Thyroid gland (tissue), 4 donors: ENCODE measurements around the gene ZDHHC5. TPM values are rescaled to one million over a fixed set of nuclear protein-coding genes. Genes with fewer than 3 reads are reported as not detected.

Source experiments
- DNase-seq, 2 donors: peaks; one replicate each; pipeline ENCODE4 v3.0.0-alpha.2; 2019
- H3K27ac ChIP-seq, 3 donors: fragments of 200-600 bp; sonication (generic); 1 replicate in 2 of 3; 2 replicates in 1 of 3; pipeline ENCODE4 v1.5.1; 2016 to 2019; ENCODE audit warnings: mild to moderate bottlenecking in 1 of 3, moderate library complexity in 1 of 3
- H3K27me3 ChIP-seq: fragments of 200-600 bp; sonication (generic); one replicate; pipeline ENCODE4 v1.5.1; 2019
- H3K36me3 ChIP-seq, 2 donors: fragments of 200-600 bp; sonication (generic); one replicate each; pipeline ENCODE4 v1.5.1; 2016 to 2019
- H3K4me1 ChIP-seq, 2 donors: fragments of 200-600 bp; sonication (generic); one replicate each; pipeline ENCODE4 v1.5.1; 2017 to 2019
- H3K4me3 ChIP-seq, 3 donors: fragments of 200-600 bp; sonication (generic); replicated peaks in 1 of 3; 1 replicate in 2 of 3; 2 replicates in 1 of 3; pipeline ENCODE4 v1.5.1; 2016; ENCODE audit warnings: mild to moderate bottlenecking in 1 of 3
- H3K9me3 ChIP-seq: fragments of 200-600 bp; sonication (generic); one replicate; pipeline ENCODE4 v1.5.1; 2017
- CTCF ChIP-seq, 6 experiments: fragments of 200-600 bp in 3 of 6; fragments of 450-650 bp in 3 of 6; sonication (generic) in 3 of 6; IDR thresholded peaks; one replicate each; pipeline ENCODE4 v1.5.1; 2016 to 2019; ENCODE audit warnings: antibody characterized with exemption in 6 of 6, mild to moderate bottlenecking in 2 of 6, inconsistent platforms in 1 of 6, moderate library complexity in 1 of 6
- POLR2A ChIP-seq, 2 donors: fragments of 450-650 bp; IDR thresholded peaks; one replicate each; pipeline ENCODE4 v1.6.1; 2017; ENCODE audit warnings: antibody characterized with exemption in 2 of 2, mild to moderate bottlenecking in 2 of 2, moderate library complexity in 1 of 2
- WGBS, 2 donors: methylation state at CpG; one replicate each; pipeline ENCODE4 v1.1.5; 2017; 5-methylcytosine and 5-hydroxymethylcytosine counted together
- intact Hi-C: fragments of 100-400 bp; cut with DNase I; formaldehyde crosslinking; loops from one replicate; pipeline ENCODE4 v1.15.1; 2023
- total RNA-seq, 4 donors: library from RNA; depleted of rRNA; stranded (reverse); fragments of >200 nt; gene quantifications; one replicate each; pipeline ENCODE4 v1.2.3, GENCODE V29; 2016

ZDHHC5 gene
- total RNA-seq, result 10 to 100 TPM; 55.5 to 77.5 (median 71.6) TPM

GRCh38 chr11:57667736-57668433 lies at the start of gene ZDHHC5:
ZDHHC5 (plus strand) TSS chr11:57668114; CDS start chr11:57673091, 4,977 bp downstream.
- peak; percentile 100 for DNase-seq
- intact Hi-C loops, result no loop called here
- TF ChIP-seq POLR2A (IDR thresholded peaks at IDR 0.05), result peak; percentile 63 to 88
- peak in 3 of 6 experiments; percentile 50 to 60 (median 56) for TF ChIP-seq CTCF (IDR thresholded peaks at IDR 0.05)
- Histone ChIP-seq H3K4me1 (peaks cover 10 to 28% of the 10 kb centered on the region in 2 donors), H3K4me3 (peak within 1 kb of the TSS; percentile 56 to 84 (median 83)), H3K36me3 (peaks cover 8 to 9% of the 10 kb centered on the region in 2 donors), H3K9me3 (no peaks in the 10 kb centered on the region), H3K27ac (peak within 1 kb of the TSS; percentile 94 to 100 (median 98)), H3K27me3 (no peaks in the 10 kb centered on the region)
- WGBS, 2 donors, result 0 to 1% methylated on average over 38 to 47 of the region's 96 CpGs

- H3K27me3 ChIP-seq, result no peaks in the 10 kb centered on the region
- no peaks in the 10 kb centered on the region for H3K9me3 ChIP-seq
- H3K4me1 ChIP-seq, result peaks cover 0 to 7% of the 10 kb centered on the region in 2 donors
- intact Hi-C loops, result no loop called here
- H3K27ac ChIP-seq, result no peak overlapping the region
- H3K36me3 ChIP-seq, result no peaks in the 10 kb centered on the region
- WGBS, 2 donors, result 35 to 57% methylated on average over 2 of the region's 2 CpGs
- TF ChIP-seq CTCF (IDR thresholded peaks at IDR 0.05), result no peak
- TF ChIP-seq POLR2A (IDR thresholded peaks at IDR 0.05), result no peak
- DNase-seq, result no peak
- H3K4me3 ChIP-seq, result no peak overlapping the region
Observed at GRCh38 chr11:57618438-57618837, 49.5 kb upstream of the ZDHHC5 start.

GRCh38 chr11:57619331-57619730 lies 48.6 kb upstream of the ZDHHC5 start:
- Histone ChIP-seq H3K4me1 (peaks cover 0 to 4% of the 10 kb centered on the region in 2 donors), H3K9me3 (no peaks in the 10 kb centered on the region), H3K4me3 (no peak overlapping the region), H3K36me3 (no peaks in the 10 kb centered on the region), H3K27me3 (no peaks in the 10 kb centered on the region), H3K27ac (no peak overlapping the region)
- no peak for DNase-seq
- TF ChIP-seq POLR2A (IDR thresholded peaks at IDR 0.05) (no peak), CTCF (IDR thresholded peaks at IDR 0.05) (no peak)
- intact Hi-C loops, result no loop called here
- 82 to 92% methylated on average over 2 of the region's 2 CpGs for WGBS, 2 donors

- no peak for TF ChIP-seq CTCF (IDR thresholded peaks at IDR 0.05)
- no peak for TF ChIP-seq POLR2A (IDR thresholded peaks at IDR 0.05)
- H3K36me3 ChIP-seq, result no peaks in the 10 kb centered on the region
- H3K4me1 ChIP-seq, result no peaks in the 10 kb centered on the region
- no peaks in the 10 kb centered on the region for H3K9me3 ChIP-seq
- no peaks in the 10 kb centered on the region for H3K27me3 ChIP-seq
- no peak overlapping the region for H3K27ac ChIP-seq
- intact Hi-C loops, result no loop called here
- no peak overlapping the region for H3K4me3 ChIP-seq
- no peak for DNase-seq
Observed at GRCh38 chr11:57620467-57620866, 47.4 kb upstream of the ZDHHC5 start.

- TF ChIP-seq POLR2A (IDR thresholded peaks at IDR 0.05), result no peak
- no peak for TF ChIP-seq CTCF (IDR thresholded peaks at IDR 0.05)
- Histone ChIP-seq H3K36me3 (no peaks in the 10 kb centered on the region), H3K4me3 (no peak overlapping the region), H3K4me1 (no peaks in the 10 kb centered on the region), H3K27ac (no peak overlapping the region), H3K9me3 (no peaks in the 10 kb centered on the region), H3K27me3 (no peaks in the 10 kb centered on the region)
- DNase-seq, result no peak
- WGBS, 2 donors, result 53 to 67% methylated on average over 3 of the region's 3 CpGs
- intact Hi-C loops, result no loop called here
Observed at GRCh38 chr11:57622263-57622662, 45.7 kb upstream of the ZDHHC5 start.
